ENCODE data around the gene KIR2DL1. TPM values are rescaled to one million over a fixed set of nuclear protein-coding genes. Genes with fewer than 3 reads are reported as not detected.
"Not testable (repeated sequence)": the region's sequence is repeated elsewhere in the genome, so short reads cannot be mapped to it uniquely, and the experiment has no call there.

Gene KIR2DL1
- total and polyA plus RNA-seq, 5 donors from 2014 or later, result 0.10 TPM; not detected in 4

DNA sequence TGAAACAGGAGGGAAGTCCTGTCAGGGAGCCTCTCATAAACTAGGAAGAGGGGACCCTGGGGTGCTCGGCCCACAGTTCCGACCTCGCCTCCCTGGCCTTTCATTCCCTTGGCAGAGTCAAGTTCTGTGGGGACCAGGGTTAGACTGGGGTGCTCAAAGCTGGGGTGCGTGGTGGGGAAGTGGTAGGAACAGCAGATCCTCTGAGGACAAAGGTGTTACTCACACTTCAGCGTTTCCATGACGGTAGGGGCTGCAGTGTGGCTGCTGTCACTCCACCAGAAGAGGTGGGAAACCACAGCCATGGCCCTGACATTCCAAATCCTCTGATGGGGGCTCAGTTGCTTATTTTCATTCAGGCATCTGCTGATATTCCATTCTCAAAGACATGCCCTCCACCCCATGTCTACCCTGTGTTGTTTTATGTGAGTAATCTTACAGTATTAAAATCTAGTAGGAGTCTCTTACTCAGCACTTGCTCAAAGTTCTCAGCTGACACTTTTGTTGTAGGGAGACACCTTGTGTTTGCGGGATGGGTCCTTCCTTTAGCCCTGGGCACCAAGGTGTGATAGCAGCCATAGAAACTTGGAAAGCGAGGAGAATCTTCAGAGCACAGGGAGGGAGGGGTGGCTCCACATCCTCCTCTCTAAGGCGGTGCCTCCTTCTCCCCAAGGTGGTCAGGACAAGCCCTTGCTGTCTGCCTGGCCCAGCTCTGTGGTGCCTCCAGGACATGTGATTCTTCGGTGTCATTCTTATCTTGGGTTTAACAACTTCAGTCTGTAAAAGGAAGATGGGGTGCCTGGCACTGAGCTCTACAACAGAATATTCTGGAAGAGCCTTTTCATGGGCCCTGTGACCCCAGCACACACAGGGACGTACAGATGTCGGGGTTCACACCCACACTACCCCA, 13.1 kb upstream of the KIR2DL1 start:
- not testable (repeated sequence) for H3K27ac ChIP-seq (ENCODE audit: insufficient read depth, low read length, poor library complexity, severe bottlenecking)

DNA sequence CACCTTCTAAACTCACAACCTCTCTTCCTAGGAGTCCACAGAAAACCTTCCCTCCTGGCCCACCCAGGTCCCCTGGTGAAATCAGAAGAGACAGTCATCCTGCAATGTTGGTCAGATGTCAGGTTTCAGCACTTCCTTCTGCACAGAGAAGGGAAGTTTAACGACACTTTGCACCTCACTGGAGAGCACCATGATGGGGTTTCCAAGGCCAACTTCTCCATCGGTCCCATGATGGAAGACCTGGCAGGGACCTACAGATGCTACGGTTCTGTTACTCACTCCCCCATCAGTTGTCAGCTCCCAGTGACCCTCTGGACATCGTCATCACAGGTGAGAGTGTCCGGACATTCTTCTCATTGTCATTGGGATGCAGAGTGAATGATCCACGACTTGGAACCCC, 11.0 kb upstream of the KIR2DL1 start:
- H3K27me3 Mint-ChIP-seq; H3K36me3 Mint-ChIP-seq; H3K36me3 ChIP-seq (ENCODE audit: control insufficient read depth, insufficient read depth, low read length); H3K27ac Mint-ChIP-seq; H3K9me3 Mint-ChIP-seq; DNase-seq; H3K4me1 ChIP-seq (ENCODE audit: control insufficient read depth, insufficient read depth, low read length, poor library complexity, severe bottlenecking); ATAC-seq (ENCODE audit: low read depth in 2 of 2); H3K27me3 ChIP-seq (ENCODE audit: control insufficient read depth, insufficient read depth, low read length); H3K4me3 ChIP-seq (ENCODE audit: low read depth, low read length); H3K4me1 Mint-ChIP-seq; H3K4me3 Mint-ChIP-seq; H3K9me3 ChIP-seq (ENCODE audit: control insufficient read depth in 2 of 2, low read length in 2 of 2); H3K27ac ChIP-seq (ENCODE audit: insufficient read depth, low read length, poor library complexity, severe bottlenecking): not testable (repeated sequence)

More for the DNA sequence above, 13.1 kb upstream of the KIR2DL1 start:
- H3K4me3 Mint-ChIP-seq; H3K36me3 ChIP-seq (ENCODE audit: control insufficient read depth, insufficient read depth, low read length); H3K4me1 Mint-ChIP-seq; H3K36me3 Mint-ChIP-seq; H3K9me3 Mint-ChIP-seq; ATAC-seq (ENCODE audit: low read depth in 2 of 2); H3K9me3 ChIP-seq (ENCODE audit: control insufficient read depth in 2 of 2, low read length in 2 of 2); H3K27ac Mint-ChIP-seq; DNase-seq; H3K4me3 ChIP-seq (ENCODE audit: low read depth, low read length); H3K27me3 Mint-ChIP-seq; H3K4me1 ChIP-seq (ENCODE audit: control insufficient read depth, insufficient read depth, low read length, poor library complexity, severe bottlenecking); H3K27me3 ChIP-seq (ENCODE audit: control insufficient read depth, insufficient read depth, low read length): not testable (repeated sequence)

DNA sequence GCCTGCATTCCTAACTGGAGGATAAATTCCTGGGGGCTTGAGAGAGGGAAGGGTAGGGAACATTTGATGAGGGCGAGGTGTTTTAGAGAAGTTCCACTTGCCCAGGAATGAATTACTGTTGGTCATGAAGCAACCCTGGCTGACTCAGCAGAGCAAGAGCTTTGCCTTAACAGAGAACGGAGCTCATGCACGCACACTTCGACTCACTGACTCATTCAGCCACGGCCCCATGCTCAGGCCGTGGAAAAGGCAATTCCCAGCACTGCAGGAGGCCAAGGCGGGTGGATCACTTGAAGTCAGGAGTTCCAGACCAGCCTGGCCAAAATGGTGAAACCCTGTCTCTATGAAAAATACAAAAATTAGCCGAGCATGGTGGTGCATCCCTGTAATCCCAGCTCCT, 5.4 kb upstream of the KIR2DL1 start:
- peaks cover 10% of the 10 kb centered on the region for H3K27me3 Mint-ChIP-seq
- H3K36me3 Mint-ChIP-seq; ATAC-seq (ENCODE audit: low read depth in 2 of 2); H3K27me3 ChIP-seq (ENCODE audit: control insufficient read depth, insufficient read depth, low read length); H3K9me3 ChIP-seq (ENCODE audit: control insufficient read depth in 2 of 2, low read length in 2 of 2); H3K4me1 ChIP-seq (ENCODE audit: control insufficient read depth, insufficient read depth, low read length, poor library complexity, severe bottlenecking); DNase-seq; H3K27ac Mint-ChIP-seq; H3K36me3 ChIP-seq (ENCODE audit: control insufficient read depth, insufficient read depth, low read length); H3K4me1 Mint-ChIP-seq; H3K27ac ChIP-seq (ENCODE audit: insufficient read depth, low read length, poor library complexity, severe bottlenecking); H3K9me3 Mint-ChIP-seq; H3K4me3 ChIP-seq (ENCODE audit: low read depth, low read length): not testable (repeated sequence)
- peak overlapping the region in 1 of 4 donors; percentile 38 for H3K4me3 Mint-ChIP-seq

DNA sequence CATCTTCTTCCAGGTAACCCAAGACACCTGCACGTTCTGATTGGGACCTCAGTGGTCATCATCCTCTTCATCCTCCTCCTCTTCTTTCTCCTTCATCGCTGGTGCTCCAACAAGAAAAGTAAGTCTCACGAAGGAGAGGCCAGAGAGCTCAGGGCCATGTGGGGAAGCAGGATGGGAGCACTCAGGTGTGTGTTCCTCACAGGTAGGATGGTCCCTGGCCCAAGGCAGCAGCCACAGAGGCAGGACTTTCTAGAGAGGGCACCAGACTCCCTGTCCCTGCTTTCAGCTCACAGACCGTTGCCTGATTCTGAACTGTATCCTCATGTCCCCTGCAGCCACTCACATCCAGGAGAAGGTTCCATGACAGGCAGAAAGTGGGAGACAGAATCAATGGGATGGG, 3.1 kb upstream of the KIR2DL1 start:
- H3K4me3 Mint-ChIP-seq; H3K4me1 ChIP-seq (ENCODE audit: control insufficient read depth, insufficient read depth, low read length, poor library complexity, severe bottlenecking); H3K36me3 Mint-ChIP-seq; H3K9me3 Mint-ChIP-seq; DNase-seq; H3K36me3 ChIP-seq (ENCODE audit: control insufficient read depth, insufficient read depth, low read length); H3K27me3 Mint-ChIP-seq; H3K27ac Mint-ChIP-seq; H3K27ac ChIP-seq (ENCODE audit: insufficient read depth, low read length, poor library complexity, severe bottlenecking); H3K27me3 ChIP-seq (ENCODE audit: control insufficient read depth, insufficient read depth, low read length); H3K9me3 ChIP-seq (ENCODE audit: control insufficient read depth in 2 of 2, low read length in 2 of 2); H3K4me1 Mint-ChIP-seq; ATAC-seq (ENCODE audit: low read depth in 2 of 2); H3K4me3 ChIP-seq (ENCODE audit: low read depth, low read length): not testable (repeated sequence)

DNA sequence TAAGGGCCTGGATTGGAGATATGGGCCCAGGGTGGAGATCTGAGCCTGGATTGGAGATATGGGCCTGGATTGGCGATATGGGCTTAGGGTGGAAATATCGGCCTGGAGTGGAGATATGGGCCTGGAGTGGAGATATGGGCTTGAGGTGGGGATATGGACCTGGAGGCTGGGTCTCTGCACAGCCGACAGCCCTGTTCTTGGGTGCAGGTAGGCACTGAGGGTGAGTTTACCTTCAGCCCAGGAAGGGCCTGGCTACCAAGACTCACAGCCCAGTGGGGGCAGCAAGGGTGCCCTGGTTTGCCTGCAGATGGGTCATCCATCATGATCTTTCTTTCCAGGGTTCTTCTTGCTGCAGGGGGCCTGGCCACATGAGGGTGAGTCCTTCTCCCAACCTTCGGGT, 918 bp downstream of the KIR2DL1 start:
- not testable (repeated sequence) for H3K9me3 ChIP-seq (ENCODE audit: control insufficient read depth in 2 of 2, low read length in 2 of 2); H3K4me3 ChIP-seq (ENCODE audit: low read depth, low read length); ATAC-seq (ENCODE audit: low read depth in 2 of 2); H3K36me3 ChIP-seq (ENCODE audit: control insufficient read depth, insufficient read depth, low read length); H3K27me3 ChIP-seq (ENCODE audit: control insufficient read depth, insufficient read depth, low read length); H3K27ac Mint-ChIP-seq; H3K27me3 Mint-ChIP-seq; H3K36me3 Mint-ChIP-seq; H3K4me1 Mint-ChIP-seq; H3K9me3 Mint-ChIP-seq; H3K4me3 Mint-ChIP-seq; H3K27ac ChIP-seq (ENCODE audit: insufficient read depth, low read length, poor library complexity, severe bottlenecking); H3K4me1 ChIP-seq (ENCODE audit: control insufficient read depth, insufficient read depth, low read length, poor library complexity, severe bottlenecking); DNase-seq

DNA sequence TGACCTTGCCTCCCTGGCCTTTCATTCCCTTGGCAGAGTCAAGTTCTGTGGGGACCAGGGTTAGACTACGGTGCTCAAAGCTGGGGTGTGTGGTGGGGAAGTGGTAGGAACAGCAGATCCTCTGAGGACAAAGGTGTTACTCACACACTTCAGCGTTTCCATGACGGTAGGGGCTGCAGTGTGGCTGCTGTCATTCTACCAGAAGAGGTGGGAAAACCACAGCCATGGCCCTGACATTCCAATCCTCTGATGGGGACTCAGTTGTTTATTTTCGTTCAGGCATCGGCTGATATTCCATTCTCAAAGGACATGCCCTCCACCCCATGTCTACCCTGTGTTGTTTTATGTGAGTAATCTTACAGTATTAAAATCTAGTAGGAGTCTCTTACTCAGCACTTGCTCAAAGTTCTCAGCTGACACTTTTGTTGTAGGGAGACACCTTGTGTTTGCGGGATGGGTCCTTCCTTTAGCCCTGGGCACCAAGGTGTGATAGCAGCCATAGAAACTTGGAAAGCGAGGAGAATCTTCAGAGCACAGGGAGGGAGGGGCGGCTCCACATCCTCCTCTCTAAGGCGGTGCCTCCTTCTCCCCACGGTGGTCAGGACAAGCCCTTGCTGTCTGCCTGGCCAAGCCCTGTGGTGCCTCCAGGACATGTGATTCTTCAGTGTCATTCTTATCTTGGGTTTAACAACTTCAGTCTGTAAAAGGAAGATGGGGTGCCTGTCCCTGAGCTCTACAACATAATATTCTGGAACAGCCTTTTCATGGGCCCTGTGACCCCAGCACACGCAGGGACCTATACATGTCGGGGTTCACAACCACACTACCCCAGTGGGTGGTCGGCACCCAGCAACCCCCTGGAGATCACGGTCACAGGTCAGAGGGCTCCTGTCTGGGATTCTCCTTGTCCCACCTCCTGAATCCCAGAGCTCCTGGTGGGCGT, 1.7 kb downstream of the KIR2DL1 start:
- DNase-seq; H3K4me1 ChIP-seq (ENCODE audit: control insufficient read depth, insufficient read depth, low read length, poor library complexity, severe bottlenecking); H3K27ac ChIP-seq (ENCODE audit: insufficient read depth, low read length, poor library complexity, severe bottlenecking); H3K27ac Mint-ChIP-seq; H3K4me3 ChIP-seq (ENCODE audit: low read depth, low read length); H3K36me3 Mint-ChIP-seq; H3K9me3 Mint-ChIP-seq; H3K27me3 Mint-ChIP-seq; H3K4me3 Mint-ChIP-seq; H3K4me1 Mint-ChIP-seq; H3K27me3 ChIP-seq (ENCODE audit: control insufficient read depth, insufficient read depth, low read length); ATAC-seq (ENCODE audit: low read depth in 2 of 2); H3K9me3 ChIP-seq (ENCODE audit: control insufficient read depth in 2 of 2, low read length in 2 of 2); H3K36me3 ChIP-seq (ENCODE audit: control insufficient read depth, insufficient read depth, low read length): not testable (repeated sequence)

DNA sequence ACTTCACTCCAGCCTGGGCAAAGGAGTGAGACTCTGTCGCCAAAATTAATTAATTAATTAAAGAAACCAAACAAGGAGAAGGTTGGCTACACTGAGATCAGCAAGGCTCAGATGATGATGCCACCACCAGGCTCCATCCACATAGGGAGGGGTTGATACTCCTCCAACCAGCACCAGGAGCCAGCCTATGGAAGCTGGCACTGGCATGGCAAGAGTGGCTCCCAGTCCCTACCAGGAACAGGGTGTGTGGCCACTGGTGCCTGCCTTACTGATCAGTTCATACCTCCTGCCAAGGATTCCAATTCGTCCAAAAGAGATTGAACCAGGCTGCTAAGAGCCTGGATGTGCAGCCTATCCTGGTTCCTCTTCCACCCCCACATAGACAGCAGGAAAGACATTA, 3.1 kb downstream of the KIR2DL1 start:
- not testable (repeated sequence) for H3K27me3 ChIP-seq (ENCODE audit: control insufficient read depth, insufficient read depth, low read length)

More for the DNA sequence above, 3.1 kb downstream of the KIR2DL1 start:
- H3K4me1 Mint-ChIP-seq; H3K27ac ChIP-seq (ENCODE audit: insufficient read depth, low read length, poor library complexity, severe bottlenecking); H3K36me3 Mint-ChIP-seq; H3K4me3 ChIP-seq (ENCODE audit: low read depth, low read length); H3K36me3 ChIP-seq (ENCODE audit: control insufficient read depth, insufficient read depth, low read length); H3K4me1 ChIP-seq (ENCODE audit: control insufficient read depth, insufficient read depth, low read length, poor library complexity, severe bottlenecking); DNase-seq; ATAC-seq (ENCODE audit: low read depth in 2 of 2); H3K4me3 Mint-ChIP-seq; H3K27me3 Mint-ChIP-seq; H3K27ac Mint-ChIP-seq; H3K9me3 Mint-ChIP-seq; H3K9me3 ChIP-seq (ENCODE audit: control insufficient read depth in 2 of 2, low read length in 2 of 2): not testable (repeated sequence)
